Stimulated activated CD4-positive, alpha-beta T cell treated with anti-CD3 and anti-CD28 coated beads, Interleukin-4, amount 100 ng/mL, for 24 hours (primary cell): Measurements from ENCODE around the gene ARHGEF7.
A peak's percentile ranks its signal among the peaks of the same experiment; 100 is the strongest.

ENCODE experiments used
- DNase-seq: peaks from one replicate; pipeline ENCODE4 v3.0.0-alpha.2; 2020

The ARHGEF7 gene

GRCh38 chr13:111140562-111141105 is 25.5 kb downstream of the ARHGEF7 start:
- no peak for DNase-seq

GRCh38 chr13:111142472-111142871 is 27.4 kb downstream of the ARHGEF7 start:
- DNase-seq: no peak

- no peak for DNase-seq
These were observed 28.9 kb downstream of the ARHGEF7 start for GRCh38 chr13:111143865-111144540.

- no peak for DNase-seq
These were observed 30.0 kb downstream of the ARHGEF7 start for GRCh38 chr13:111145071-111145470.

GRCh38 chr13:111145506-111145905 is 30.4 kb downstream of the ARHGEF7 start:
- DNase-seq: no peak

- DNase-seq: no peak
These were observed 37.7 kb downstream of the ARHGEF7 start for GRCh38 chr13:111152844-111153243.

- DNase-seq: peak; percentile 94
These were observed 38.3 kb downstream of the ARHGEF7 start for GRCh38 chr13:111153279-111153976.

- DNase-seq: peak; percentile 52
These were observed 38.8 kb downstream of the ARHGEF7 start for GRCh38 chr13:111153977-111154332.

GRCh38 chr13:111156421-111156820 is 41.3 kb downstream of the ARHGEF7 start:
- DNase-seq: no peak

GRCh38 chr13:111158136-111158805 is 43.2 kb downstream of the ARHGEF7 start:
- DNase-seq: no peak

GRCh38 chr13:111159362-111160320 is 44.5 kb downstream of the ARHGEF7 start:
- no peak for DNase-seq

GRCh38 chr13:111160648-111161047 is 45.5 kb downstream of the ARHGEF7 start:
- DNase-seq: no peak

GRCh38 chr13:111161601-111162600 is 46.8 kb downstream of the ARHGEF7 start:
- DNase-seq: no peak

GRCh38 chr13:111165241-111166010 is 50.3 kb downstream of the ARHGEF7 start:
- DNase-seq: no peak

- DNase-seq: no peak
These were observed 52.0 kb downstream of the ARHGEF7 start for GRCh38 chr13:111166882-111167675.

- DNase-seq: no peak
These were observed 53.0 kb downstream of the ARHGEF7 start for GRCh38 chr13:111168107-111168506.

GRCh38 chr13:111171112-111171511 is 56.0 kb downstream of the ARHGEF7 start:
- no peak for DNase-seq

GRCh38 chr13:111171629-111172028 is 56.5 kb downstream of the ARHGEF7 start:
- DNase-seq: no peak

GRCh38 chr13:111174377-111175114 is 59.4 kb downstream of the ARHGEF7 start:
- no peak for DNase-seq
